Measurements from ENCODE around the gene YDJC.

- TF ChIP-seq CTCF (IDR thresholded peaks at IDR 0.05; ENCODE audit: insufficient read depth, low read depth, low read length) (no peak), EZH2 (IDR thresholded peaks at IDR 0.05; ENCODE audit: insufficient read depth, low read length) (no peak)
Measured at GRCh38 chr22:21615731-21616130, 14.1 kb downstream of the YDJC start.
